ENCODE measurements around the gene MYH16.
"Not testable (repeated sequence)": the region's sequence is repeated elsewhere in the genome, so short reads cannot be mapped to it uniquely, and the experiment has no call there.

MYH16 gene

DNA sequence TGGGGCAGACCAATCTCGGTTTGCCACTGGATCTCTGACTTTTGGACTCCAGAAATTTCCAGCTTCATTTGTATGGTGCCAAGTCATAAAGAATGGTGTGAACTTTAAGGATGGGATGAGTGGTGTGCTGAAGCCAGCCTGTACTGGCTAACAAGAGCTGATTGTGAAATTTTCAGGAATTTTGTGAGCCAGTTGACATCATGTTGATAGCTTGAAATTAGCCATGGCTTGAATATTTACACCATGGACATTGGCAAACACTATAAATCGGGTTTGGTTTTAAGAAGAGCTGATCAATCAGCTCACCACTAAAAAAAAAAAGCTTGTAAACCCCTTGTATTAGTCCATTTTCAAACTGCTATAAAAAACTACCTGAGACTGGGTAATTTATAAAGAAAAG lies 14.1 kb upstream of the MYH16 start:
- no peak for DNase-seq

GRCh38 chr7:99260395-99260794 lies 12.2 kb upstream of the MYH16 start:
- DNase-seq: no peak

DNA sequence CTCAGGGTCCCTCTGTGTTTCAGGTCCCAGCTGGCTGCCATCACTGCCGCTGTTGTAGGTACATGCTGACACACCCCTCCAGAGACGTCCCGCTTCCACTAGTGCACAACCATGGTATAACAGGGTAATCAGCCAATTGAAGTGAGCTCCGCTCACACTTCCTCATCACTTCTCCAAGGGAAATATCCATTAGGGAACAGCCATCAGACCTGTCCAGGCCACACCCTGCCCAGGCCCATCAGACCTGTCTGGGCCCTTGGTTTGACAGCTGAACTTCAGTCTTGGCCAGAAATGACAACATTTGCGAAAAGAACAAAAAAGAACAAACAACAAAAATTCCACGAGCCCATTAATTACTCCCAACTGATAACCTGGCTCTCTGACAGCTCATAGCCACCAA lies 11.0 kb upstream of the MYH16 start:
- no peak for DNase-seq

- no peak for DNase-seq
These were observed 6.7 kb upstream of the MYH16 start for GRCh38 chr7:99265848-99266480.

- DNase-seq: no peak
These were observed 5.2 kb upstream of the MYH16 start for GRCh38 chr7:99267481-99267840.

DNA sequence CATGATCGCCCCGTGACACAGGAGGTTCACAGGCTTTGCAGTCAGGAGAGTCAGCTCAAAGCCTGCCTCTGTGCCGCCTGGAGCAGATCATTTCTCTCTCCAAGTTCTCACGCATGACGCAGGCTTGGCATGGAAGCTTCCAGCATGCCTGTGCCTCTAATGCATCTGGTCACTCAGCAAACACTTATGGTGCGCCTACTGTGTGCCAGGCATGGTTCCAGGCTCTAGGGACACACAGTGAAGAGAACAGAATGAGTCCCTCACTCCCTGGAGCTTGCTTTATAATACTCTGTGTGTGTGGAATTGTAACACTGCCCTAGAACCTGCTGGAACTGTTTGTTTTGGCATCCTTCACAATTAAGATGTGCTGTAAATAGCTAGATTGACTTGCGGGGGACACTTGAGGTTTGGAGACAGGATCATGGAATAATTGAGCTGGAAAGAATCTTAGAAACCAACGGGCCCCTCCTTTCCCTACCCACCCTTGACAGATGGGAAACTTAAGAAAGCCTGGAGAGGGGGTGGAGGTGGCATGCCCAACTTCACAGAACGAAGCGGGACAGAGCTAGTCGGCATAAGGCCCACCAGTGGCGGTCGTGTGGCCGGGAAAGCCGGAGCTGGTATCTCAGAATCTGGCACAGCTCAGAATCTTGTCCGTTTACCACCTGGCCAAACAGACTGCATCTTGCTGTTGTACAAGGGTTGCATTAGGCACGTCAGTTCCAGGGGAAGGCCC lies 4.6 kb upstream of the MYH16 start:
- no peak for DNase-seq

DNA sequence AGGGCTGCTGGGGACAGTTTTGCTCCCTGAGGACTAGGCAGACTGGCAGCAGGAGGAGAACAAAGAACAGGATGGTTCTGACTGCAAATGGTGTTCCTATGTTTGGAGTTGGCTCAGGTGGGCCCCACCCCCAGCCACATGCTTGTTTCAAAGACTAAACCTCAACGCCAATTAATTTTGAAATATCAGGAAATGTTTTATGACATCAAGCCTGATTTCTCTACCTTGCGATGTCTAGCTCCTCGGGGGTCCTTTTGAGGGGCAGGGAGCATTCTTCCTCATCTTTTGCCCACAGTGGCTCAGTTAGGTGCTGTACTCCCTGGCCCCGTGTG lies 4.1 kb upstream of the MYH16 start:
- DNase-seq: no peak

DNA sequence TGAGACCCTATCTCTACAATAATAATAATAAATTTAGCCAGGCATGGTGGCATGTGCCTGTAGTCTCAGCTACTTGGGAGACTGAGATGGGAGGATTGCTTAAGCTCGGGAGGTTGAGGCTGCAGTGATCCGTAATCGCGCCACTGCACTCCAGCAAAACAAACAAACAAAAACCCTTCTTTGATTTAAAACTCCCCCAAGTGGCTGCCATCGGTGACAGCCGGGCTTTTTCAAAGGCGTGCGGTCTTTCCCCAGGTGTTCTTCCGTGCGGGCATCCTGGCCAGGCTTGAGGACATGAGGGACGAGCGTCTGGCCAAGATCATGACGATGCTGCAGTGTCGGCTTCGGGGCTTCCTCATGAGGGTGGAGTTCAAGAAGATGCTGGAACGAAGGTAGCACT lies 1.9 kb upstream of the MYH16 start:
- no peak for DNase-seq

DNA sequence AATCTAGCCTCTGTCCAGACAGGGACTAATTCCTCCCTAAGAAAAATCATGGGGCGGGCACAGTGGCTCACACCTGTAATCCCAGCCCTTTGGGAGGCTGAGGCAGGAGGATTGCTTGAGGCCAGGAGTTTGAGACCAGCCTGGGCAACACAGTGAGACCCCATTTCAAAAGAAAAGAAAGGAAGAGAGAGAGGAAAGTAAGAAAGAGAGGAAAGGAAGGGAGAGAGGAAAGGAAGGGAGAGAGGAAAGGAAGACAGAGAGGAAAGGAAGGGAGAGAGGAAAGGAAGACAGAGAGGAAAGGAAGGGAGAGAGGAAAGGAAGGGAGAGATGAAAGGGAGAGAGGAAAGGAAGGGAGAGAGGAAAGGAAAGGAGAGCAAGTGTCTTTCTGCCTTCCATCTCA lies 922 bp downstream of the MYH16 start:
- DNase-seq: not testable (repeated sequence)

- not testable (repeated sequence) for DNase-seq
These were observed 2.3 kb downstream of the MYH16 start for GRCh38 chr7:99274908-99275307.

DNA sequence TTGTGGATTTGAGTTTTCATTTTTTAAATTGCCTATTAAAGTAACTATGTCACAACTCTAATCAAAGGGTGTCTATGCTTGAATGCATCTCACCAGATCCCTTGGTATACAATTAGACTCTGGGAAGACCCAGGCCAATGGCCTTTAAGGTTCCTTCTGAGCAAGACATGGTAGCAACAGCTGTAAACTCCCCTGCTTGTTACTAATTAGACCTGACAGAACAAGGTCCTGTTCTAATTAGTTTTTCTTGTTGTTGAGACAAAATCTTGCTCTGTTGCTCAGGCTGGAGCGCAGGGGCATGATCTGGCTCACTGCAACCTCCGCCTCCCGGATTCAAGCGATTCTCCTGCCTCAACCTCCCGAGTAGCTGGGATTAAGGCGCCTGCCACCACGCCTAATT lies 2.9 kb downstream of the MYH16 start:
- no peak for DNase-seq

DNA sequence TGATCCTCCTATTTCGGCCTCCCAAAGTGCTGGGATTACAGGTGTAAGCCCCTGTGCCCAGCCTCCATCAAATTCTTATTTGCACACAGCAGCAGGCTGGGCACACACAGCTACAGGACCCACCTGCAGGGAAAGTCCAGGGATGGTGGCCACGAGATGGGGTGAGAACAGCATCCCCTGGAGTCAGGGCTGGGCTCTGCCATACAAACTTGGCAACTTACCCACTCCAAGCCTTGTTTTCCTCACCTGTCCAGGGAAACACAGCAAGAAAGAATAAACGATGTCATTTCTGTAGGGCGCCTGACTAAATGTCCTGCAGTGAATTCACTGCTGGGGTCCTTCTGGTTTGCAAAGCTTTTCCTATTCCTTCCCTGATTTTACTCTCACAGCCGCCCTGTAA lies 5.5 kb downstream of the MYH16 start:
- DNase-seq: no peak

- DNase-seq: not testable (repeated sequence)
These were observed 11.5 kb downstream of the MYH16 start for GRCh38 chr7:99284165-99284564.

- DNase-seq: no peak
These were observed 15.3 kb downstream of the MYH16 start for GRCh38 chr7:99287779-99288534.

DNA sequence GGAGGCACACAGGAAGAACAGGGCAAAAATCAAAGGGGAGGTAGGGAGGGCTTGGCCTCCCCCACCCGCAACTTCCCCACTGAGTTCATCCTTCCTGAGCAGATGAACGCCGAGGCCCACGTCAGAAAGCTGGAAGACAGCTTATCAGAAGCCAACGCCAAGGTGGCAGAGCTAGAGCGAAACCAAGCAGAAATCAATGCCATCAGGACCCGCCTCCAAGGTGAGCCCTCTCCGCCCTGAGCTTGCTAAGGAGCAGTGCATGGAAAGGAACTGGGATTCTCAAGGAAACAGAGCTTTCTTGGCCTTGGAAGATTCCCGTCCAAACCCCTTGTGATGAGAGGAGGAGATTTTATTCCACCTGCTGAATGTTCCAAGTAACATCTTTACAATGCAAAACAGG lies 16.5 kb downstream of the MYH16 start:
- no peak for DNase-seq

- not testable (repeated sequence) for DNase-seq
These were observed 17.5 kb downstream of the MYH16 start for GRCh38 chr7:99290148-99290547.

DNA sequence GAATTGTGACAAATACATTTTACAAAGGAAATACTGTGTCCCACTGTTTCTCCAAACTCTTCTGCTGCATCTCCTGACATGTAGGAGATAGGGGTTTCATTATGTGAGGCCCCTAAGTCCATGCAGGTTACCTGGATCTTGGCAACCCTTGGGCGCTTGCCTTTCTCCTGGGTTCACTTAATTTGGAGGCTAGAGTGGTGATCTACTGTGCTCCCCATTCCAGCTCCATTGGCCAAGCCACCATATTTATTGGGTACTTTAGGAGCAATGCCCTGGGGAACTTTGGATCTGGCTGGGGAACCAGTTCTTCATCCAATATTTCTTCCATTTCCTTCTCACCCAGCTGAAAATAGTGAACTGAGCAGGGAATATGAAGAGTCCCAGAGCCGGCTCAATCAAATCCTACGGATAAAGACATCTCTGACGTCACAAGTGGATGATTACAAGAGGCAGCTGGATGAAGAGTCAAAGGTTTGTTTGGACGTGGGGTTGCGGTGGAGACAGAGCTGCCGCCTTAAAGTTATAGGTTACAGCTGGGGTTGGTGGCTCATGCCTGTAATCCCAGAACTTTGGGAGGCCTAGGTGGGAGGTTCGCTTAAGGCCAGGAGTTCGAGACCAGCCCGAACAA lies 18.5 kb downstream of the MYH16 start:
- DNase-seq: no peak

- no peak for DNase-seq
These were observed 19.5 kb downstream of the MYH16 start for GRCh38 chr7:99292127-99292526.

DNA sequence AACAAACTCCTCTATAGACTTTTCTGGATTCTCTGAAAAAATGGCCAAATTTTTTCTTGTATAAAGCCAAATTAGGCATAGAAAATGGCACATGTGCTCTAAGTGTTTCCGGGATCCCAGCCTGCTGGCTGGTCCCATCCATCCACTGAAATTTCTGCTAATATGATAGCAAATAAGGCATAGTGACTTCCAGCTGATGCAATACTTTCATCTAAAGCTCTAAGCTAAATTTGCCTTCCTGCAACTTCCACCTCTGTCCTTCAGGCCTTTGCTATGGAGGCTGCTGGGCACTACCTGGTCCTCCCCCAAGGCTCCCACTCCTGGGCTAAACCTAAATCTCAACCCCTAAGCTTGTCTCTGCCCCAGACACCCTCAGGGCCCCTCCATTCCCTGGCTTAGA lies 20.5 kb downstream of the MYH16 start:
- DNase-seq: no peak

- no peak for DNase-seq
These were observed 21.0 kb downstream of the MYH16 start for GRCh38 chr7:99293650-99294049.

DNA sequence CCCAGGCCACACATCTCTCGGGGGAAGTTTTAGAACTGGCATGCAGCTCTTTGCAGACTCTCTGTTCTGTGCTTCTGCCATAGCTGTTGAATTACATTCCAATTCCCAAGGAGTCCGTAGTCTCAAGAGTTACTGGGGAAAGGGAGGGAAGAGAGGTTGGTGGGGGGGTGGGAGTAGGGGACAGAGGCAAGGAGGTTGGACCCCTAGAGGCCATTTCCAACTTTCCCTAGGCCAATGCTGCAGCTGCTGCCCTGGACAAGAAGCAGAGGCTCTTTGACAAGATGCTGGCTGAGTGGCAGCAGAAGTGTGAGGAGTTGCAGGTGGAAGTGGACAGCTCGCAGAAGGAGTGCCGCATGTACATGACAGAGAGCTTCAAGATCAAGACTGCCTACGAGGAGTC lies 23.8 kb downstream of the MYH16 start:
- no peak for DNase-seq

DNA sequence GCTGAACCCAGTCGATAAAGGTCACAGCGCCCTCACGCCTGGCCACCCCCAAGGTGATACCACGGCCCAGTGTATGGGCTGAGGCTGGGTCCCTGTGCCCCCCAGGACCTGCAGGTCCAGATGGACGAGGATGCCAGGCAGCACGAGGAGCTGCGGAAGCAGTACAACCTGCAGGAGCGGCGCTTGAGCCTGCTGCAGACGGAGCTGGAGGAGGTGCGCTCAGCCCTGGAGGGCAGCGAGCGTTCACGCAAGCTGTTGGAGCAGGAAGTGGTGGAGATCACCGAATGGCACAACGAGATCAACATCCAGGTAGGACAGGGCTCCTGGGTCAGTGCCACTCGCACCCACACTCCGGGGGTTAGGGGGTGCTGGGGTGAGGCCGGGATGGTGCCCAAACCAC lies 28.9 kb downstream of the MYH16 start:
- DNase-seq: no peak

DNA sequence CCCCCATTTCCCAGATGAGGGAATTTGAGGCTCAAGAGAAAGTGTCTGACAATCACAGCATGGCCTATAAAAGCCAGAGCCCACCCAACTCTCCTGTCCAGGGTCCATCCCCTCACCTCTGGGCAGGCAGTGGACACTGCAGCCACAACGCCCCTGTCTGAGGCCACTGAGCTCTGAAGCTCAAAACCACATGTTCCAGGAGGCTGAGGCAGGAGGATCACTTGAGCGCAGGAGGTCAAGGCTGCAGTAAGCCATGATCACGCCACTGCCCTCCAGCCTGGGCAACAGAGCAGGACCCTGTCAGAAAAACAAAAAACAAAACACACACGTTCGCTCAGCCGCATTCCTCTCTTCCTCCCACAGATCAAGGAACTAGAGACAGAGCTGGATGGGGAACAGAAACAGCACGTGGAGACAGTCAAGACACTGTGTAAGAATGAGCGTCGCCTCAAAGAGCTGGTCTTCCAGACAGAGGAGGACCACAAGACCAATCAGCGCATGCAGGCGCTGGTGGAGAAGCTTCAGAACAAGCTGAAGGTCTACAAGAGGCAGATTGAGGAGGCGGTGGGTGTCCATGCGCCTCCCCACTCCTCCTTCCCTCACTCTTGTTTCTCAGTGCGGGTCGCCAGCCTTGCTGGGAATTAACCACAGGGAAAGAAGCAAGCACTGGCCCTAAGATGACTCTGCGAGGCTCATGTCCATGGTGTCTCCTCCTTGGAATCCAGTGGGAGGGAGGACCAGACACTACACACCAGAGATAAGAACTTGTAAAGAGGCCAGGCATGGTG lies 33.0 kb downstream of the MYH16 start:
- DNase-seq: no peak
